HCEC 1CT (cell line): ENCODE measurements around the gene PCED1B.
"Not testable (repeated sequence)": the region's sequence is repeated elsewhere in the genome, so short reads cannot be mapped to it uniquely, and the experiment has no call there.

Experiments
- DNase-seq: peaks from one replicate; pipeline ENCODE4 v3.0.0-alpha.2; 2017

Gene PCED1B

GRCh38 chr12:47095446-47096236 lies 16.2 kb downstream of the PCED1B start:
- peak; percentile 81 for DNase-seq

DNA sequence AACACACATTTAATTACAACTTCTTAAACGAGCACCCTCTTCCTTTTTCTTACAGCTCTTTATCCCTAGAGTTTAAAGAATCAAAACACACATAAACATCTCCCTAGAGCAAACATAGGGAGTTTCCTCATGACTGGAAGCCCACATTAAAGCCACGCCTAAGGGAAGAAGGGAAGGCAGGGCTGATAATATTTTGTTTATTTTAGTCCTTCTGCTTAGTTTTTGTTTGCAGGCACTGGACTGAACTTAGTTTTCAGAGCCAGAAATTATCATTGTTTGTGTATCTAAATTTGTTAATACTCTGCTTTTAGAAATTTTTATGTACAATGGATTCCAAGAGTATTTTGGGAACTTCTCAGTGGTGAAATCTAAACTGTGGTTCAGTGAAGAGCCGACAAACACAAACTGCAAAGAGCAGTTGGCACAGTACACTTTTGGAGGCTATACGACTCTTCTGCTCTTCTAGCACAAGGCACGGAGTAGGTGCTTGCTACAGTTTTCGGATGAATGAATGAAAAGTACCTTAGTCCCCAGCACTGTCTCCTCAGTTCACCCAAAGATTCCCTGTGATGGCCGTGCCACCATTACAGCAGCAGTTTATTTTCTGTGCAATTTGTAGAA lies 18.0 kb downstream of the PCED1B start:
- DNase-seq: no peak

DNA sequence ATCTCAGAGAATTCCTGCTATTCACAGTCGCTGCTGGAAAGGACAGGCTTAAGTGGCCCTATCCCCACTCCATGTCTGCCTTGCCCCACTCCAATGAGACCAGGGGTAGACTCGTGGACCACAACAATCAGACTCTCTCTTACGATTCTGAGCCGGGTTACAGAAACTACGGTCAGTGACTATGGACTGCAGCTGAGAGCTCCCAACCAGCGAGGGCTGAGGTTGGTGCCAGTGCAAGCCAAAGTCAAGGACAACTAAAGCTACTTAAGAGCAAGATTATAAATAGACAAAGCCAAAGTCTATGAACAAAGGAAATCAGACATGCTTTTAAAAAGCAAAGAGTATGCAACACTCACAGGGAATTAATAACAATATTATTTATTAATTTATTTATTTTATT lies 18.7 kb downstream of the PCED1B start:
- DNase-seq: no peak

DNA sequence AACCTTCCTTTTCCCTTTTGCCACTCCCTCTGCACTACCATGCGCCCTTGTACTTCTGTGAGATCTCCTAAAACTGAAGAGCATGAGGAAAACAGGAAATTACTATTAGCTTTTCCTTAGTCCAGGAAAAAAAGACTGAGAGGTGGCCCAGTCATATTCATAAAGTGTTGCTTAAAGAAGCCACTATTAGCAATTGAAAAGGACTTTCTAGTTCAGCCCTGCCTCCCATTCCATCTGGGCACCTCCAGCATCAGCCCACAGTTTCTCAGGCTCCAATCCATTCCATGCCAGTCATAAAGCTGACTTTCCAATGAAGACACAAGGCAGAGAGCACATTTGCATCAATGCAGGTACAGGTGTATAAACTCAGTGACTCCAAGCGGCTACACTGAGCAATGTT lies 20.2 kb downstream of the PCED1B start:
- no peak for DNase-seq

- peak; percentile 44 for DNase-seq
Observed at GRCh38 chr12:47100160-47100559, 20.7 kb downstream of the PCED1B start.

GRCh38 chr12:47102406-47102805 lies 23.0 kb downstream of the PCED1B start:
- DNase-seq: no peak

- peak; percentile 80 for DNase-seq
Observed at GRCh38 chr12:47102845-47103651, 23.6 kb downstream of the PCED1B start.

GRCh38 chr12:47105914-47106674 lies 26.7 kb downstream of the PCED1B start:
- DNase-seq: no peak

DNA sequence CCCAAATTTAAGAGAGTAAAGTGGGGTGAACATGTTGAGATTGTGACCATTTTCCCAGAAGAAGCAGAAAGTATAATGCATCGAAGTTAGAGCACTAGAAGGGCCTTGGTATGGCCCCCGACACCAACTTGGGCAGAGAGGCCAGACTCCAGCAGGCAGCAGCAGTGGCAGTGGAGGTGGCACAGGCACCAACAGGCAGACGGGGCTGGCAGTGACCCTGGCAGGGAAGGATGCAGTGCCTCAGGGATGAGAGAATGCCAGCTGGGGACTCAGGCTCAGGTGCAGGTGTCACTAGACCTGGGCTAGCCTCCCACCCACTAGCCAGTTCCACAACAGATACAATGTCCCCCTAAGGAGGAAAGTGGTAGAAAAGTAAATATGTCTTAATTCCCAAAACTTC lies 28.0 kb downstream of the PCED1B start:
- no peak for DNase-seq

DNA sequence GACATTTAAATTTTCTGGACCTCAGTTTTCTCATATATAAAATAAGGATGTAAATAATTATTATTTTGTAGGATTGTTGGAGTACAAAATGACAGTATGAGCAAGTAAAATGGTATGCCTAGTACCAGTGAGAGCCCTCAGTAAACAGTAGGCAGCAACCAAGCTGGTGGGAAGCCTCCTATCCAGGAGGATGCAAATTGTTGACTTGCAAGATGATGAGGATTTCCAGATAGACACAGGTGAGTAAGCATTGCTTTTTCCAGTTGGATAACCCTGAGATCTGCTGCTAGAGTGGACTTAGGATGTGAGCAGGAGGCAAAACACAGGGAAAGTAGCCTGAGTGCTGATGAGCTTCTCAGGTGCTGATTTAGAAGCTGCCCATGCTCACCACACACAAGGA lies 28.5 kb downstream of the PCED1B start:
- DNase-seq: no peak

GRCh38 chr12:47110011-47110541 lies 30.7 kb downstream of the PCED1B start:
- no peak for DNase-seq

DNA sequence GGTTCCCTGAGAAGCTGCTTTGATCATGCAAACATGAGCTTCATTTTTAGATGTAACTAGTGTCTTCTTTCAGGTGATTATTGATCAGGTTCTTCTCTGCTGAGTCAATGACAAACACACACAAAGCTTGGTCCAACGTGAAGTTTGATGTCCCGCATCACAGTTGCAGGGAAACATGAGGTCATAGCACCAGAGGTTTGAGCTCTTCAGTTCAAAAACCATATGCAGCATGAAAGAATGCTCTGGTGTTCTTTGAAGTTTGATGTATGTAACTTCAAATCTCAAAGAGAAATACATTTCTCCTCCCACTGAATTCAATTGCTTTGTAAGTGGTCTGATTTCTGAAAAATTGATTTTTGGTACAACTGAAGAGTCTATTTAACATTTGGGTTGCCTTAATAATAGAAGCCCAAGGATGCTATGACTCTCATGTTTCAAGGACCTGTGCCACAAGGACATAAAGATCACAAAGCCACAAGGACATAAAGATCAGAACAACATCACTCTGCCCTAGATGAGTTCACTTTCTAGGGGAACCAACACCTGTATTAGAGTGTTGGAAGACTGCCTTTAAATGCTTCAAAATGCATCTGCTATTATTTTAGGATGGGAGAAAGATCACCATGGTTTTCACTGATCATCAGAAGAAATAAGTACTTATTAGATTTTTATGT lies 31.4 kb downstream of the PCED1B start:
- no peak for DNase-seq

DNA sequence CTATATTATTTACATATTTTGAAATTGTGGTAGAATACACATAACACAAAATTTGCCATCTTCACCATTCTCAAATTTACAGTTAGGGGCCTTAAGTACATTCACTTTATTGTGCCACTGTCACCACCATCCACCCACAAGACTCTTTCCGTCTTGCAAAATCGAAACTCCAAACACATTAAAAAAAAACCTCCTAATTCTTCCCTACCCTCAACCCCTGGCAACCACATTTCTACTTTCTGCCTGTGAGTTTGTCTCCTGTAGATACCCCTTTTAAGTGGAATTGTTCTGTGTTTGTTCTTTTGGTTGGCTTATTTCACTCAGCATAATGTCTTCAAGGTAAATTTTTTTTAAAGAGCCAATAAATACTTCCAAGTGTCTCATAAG lies 32.0 kb downstream of the PCED1B start:
- DNase-seq: no peak

GRCh38 chr12:47111854-47112253 lies 32.4 kb downstream of the PCED1B start:
- no peak for DNase-seq

GRCh38 chr12:47112679-47113078 lies 33.3 kb downstream of the PCED1B start:
- DNase-seq: no peak

DNA sequence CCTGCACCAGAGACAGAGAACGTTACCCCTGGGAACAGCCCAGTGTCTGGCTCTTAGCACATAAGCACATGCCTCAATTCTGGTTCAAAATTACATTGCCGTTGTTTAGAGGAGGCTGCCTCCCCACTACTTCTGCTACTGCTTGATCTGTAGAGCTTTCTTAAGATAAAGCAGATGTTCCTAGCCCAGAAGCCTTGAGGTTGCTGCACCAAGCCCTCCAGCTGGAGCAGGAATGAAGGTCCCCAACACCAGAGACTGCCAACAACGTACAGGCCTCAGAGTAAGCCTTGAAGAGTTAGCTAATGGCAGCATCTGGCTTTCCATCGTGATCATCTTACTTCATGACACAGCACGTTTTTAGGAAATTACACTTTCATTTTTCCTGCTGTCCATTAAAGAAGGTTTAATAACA lies 35.1 kb downstream of the PCED1B start:
- DNase-seq: no peak

GRCh38 chr12:47117305-47117704 lies 37.9 kb downstream of the PCED1B start:
- DNase-seq: not testable (repeated sequence)

- no peak for DNase-seq
Observed at GRCh38 chr12:47120736-47121135, 41.3 kb downstream of the PCED1B start.

- no peak for DNase-seq
Observed at GRCh38 chr12:47121146-47121545, 41.7 kb downstream of the PCED1B start.

DNA sequence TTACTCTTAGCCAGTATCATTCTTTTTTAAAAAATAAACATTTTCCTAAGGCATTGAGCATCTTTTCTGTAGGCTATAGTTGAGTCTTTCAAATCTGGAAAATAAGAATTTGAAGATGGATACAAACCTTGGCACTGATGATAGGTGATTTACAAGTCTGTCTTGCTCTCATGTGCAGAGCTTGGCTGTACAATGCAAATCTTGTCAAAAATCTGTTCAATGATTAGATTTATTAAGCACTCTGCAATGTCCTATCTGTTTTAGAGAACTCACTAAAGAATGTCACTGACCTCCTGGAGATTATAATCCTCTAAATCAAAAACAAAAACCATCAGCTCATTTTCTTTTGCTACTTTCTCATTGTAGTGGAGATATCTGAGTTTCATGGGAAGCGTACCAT lies 43.2 kb downstream of the PCED1B start:
- DNase-seq: no peak

- DNase-seq: peak; percentile 18
Observed at GRCh38 chr12:47123730-47124129, 44.3 kb downstream of the PCED1B start.

- peak; percentile 49 for DNase-seq
Observed at GRCh38 chr12:47124451-47124850, 45.0 kb downstream of the PCED1B start.
